Measurements from ENCODE around the gene TYMP.

TYMP gene

DNA sequence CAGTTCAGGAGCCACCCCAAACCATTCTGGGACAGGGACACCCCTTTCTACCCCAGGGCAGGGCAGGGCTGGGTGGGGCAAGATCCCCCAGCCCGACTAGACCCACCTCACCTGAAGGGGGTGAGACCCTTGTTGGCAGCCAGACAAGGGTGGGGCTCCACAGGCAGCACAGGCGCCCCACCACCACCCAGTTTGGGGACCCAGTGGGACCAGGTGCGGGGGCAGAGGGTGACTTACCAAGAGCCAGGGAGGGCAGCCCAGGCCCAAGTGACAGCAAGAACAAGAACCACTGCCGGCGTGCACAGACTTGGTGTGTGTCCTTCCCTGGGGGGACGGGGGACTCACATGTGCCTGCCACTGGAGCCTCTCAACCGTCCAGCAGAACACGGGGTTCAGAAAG, 46.3 kb downstream of the TYMP start:
- no peak for DNase-seq (ENCODE audit: low spot score)

- DNase-seq (ENCODE audit: low spot score): no peak
These were observed 46.7 kb downstream of the TYMP start for GRCh38 chr22:50483106-50483505.

DNA sequence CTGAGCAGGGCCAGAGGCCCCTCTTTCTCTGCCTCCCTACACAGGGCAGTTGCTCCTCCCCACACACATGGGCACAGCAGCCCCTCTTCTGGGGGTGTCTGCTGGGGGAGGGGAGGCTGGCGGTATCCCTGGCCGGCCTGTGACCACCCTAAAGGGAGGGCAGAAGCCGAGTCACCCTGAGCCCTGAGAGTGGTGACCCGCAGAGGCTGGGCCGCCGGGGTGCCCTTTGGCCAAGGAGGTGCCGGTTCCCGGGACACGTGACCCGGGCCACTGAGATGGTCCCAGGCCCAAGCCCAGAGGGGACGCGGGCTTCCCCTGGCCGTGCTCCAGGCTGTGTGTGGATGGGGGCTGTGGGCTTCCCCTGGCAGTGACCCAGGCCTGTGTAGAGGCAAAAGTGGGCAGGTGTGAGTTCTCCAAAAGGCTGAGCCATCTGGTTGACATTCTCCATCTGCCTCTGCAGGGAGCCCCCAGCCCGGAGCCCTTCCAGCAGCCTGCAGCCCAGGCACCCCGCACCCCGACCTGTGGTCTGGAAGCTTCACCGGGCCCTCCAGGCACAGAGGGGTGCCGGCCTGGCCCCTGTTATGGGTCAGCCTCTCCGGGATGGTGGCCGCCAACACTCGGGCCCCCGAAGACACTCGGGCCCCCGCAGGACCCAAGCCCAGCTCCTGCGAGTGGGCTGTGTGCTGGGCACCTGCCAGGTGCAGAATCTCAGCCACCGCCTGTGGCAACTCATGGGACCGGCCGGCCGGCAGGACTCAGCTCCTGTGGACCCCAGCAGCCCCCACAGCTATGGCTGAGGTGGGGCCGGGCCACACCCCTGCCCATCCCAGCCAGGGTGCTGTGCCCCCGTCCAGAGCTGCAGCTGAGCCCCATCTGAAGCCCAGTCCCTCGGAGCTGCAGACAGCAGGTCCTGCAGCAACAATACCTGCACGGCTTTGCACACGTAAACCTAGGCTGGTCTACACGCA, 47.4 kb downstream of the TYMP start:
- no peak for DNase-seq (ENCODE audit: low spot score)

DNA sequence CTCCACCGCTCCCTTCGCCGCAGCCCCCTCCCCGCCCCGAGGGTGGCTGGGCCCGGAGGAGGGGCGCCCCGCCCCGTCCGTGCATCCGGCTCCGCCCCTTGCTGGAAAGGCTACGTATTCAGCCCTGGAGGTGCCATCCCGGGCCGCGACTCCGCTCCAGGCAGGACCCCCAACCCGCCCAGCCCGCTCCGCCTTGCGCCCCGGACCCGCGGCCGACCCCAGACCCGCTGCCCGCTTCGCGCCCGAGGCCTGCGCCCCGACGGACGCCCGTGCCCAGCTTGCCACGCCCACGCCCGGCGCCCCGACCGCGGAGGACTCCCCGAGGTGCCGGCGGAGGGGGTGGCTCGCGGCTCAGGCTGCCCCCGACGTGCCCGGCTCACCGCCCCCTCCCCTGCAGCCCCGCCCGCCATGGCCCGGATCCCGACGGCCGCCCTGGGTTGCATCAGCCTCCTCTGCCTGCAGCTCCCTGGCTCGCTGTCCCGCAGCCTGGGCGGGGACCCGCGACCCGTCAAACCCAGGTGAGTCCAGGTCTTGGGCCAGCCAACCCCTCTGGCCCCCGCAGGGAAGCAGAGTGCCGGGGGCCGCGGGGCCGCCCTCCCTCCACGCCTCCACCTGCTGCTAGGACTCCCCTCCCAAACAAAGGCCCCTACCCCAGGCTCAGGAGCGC, 48.2 kb downstream of the TYMP start, which contains the start of gene ADM2:
TSS of gene ADM2 (plus strand) at position 104 of the 667 bp plus-strand sequence. CDS start at position 409, 305 bp downstream.
- no peak for DNase-seq (ENCODE audit: low spot score)

GRCh38 chr22:50481045-50481439, 48.8 kb downstream of the TYMP start:
- no peak for DNase-seq (ENCODE audit: low spot score)

GRCh38 chr22:50479721-50480120, 50.1 kb downstream of the TYMP start:
- DNase-seq (ENCODE audit: low spot score): no peak

DNA sequence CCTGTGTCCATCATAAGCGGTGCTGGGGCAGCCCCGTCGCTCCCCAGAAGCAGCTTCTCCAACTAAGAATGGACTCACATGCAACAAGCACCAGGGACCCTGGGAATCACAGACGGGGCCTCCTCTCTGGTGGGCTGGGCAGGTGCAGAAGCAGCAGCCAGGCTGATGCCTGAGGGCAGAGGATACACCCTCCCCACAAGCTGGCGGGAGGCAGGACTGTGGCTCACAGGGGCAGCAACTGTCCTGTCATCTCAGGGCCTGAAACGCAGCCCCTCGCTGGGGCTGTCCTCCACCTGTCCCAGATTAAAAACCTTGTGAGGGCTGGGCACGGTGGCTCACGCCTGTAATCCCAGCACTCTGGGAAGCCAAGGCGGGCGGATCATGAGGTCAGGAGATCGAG, 51.9 kb downstream of the TYMP start:
- no peak for DNase-seq (ENCODE audit: low spot score)

DNA sequence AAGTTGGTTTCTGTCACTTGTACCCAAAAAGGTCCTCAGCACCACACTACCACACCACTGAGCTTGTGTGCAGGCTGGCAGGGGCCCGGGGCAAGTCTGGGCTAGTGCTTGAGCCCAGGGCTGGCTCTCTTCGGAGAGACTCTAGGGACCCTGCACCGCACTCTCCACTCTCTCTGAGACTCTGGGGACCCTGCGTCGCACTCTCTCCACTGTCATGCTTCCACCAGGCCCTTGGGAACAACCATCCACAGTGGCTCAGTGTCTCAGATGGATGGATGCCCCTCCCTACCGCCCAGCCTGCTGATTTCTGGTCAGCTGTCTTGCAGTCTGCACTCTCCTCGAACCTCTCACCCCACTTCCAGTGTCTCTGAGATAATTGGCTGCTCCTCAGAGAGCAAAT, 52.9 kb downstream of the TYMP start:
- no peak for DNase-seq (ENCODE audit: low spot score)

Data from globus pallidus (tissue), 1 donor.